Middle frontal gyrus (tissue), 1 donor: Measurements from ENCODE around the gene C2orf49.

Experiments
- DNase-seq: peaks from one replicate; pipeline ENCODE4 v3.0.0-alpha.2; 2015; ENCODE audit warnings: low spot score; ENCODE audit errors: extremely low spot score

Gene C2orf49

DNA sequence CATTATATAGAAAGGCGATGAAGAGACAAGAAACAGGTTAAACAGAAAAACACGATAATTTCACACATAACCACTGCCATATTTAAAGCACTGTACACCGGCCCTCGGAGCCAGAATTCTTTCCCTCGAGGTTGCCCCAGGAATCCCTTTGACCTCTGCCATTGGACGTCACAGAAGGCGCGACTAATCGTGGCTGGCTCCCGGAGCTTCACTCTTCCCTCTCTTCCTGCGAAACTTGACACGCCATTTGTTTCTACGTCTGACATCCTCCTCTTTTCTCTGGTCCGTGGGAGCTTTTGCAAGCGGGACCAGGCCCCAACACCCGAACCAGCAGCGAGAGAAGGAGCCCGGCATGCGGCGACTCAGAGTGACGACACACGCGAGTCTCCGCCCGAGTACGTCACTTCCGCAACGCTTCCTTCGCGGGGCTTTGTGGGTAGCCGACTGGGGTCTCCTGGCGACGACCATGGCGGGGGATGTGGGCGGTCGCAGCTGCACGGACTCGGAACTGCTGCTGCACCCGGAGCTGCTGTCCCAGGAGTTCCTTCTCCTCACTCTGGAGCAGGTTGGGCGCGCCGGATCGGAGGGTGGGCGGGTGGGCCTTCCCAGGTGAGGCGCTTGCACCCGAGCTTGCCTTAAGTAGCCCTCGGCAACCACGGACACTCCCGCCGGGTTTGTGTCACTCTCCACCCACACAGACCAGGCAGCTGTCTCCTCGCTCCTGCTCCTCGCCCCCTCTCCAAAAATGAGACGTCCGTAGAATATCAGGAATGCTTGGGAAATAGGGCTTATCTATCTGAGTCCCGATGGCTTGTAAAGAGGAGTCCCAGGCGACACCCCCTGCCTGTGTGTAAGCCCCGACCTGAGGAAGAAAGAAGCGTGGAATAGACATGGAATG, at the start of gene C2orf49:
C2orf49 (plus strand) TSS at position 419 of the 898 bp plus-strand sequence; CDS start at position 467, 48 bp downstream.
- DNase-seq, result peak; percentile 84

GRCh38 chr2:105287692-105288091, 49.6 kb upstream of the C2orf49 start:
- DNase-seq, result no peak

DNA sequence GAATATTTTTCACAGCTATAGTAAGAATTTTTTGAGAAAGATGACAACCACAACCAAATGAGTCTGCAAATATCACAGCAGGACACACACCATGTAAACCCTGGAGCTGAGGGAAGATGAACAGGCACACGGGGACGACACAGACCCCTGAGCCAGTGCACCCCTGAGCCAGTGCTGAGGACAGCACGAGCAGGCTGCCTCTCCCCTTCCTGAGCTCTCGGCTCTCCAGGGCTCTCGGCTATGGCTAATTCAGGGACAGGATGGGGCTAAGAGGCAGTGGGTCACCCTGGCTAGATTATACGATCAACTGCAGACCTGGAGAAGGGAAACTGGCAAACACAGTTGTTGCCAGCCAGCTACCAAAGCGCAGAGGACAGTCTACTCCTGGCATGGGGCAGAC, 49.2 kb upstream of the C2orf49 start:
- no peak for DNase-seq

DNA sequence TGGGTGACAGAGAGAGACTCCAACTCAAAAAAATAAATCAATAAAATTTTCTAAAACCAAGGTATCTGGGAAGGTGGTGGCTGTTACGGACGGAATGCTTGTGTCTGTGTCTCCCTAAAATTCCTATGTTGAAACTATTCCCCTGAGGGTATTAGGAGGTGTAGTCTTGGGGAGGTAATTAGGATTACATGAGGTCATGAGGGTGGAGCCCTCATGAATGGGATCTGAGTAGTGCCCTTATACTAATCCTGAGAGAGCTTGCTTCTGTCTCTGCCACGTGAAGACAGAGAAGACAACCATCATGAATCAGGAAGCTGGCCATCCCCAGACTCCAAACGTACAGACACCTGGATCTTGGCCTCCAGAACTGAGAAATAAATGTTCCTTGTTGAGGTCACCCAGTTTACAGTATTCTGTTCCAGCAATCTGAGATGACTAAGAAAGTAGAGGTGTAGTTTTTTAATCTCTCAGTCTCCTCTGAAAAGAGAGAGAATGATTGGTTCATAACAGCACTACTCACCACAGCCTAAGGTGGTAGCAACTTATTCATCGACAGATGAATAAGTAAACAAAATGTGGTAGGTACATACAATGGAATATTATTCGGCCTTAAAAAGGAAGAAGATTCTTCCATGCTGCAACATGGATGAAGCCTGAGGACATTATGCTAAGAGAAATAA, 46.2 kb upstream of the C2orf49 start:
- no peak for DNase-seq

DNA sequence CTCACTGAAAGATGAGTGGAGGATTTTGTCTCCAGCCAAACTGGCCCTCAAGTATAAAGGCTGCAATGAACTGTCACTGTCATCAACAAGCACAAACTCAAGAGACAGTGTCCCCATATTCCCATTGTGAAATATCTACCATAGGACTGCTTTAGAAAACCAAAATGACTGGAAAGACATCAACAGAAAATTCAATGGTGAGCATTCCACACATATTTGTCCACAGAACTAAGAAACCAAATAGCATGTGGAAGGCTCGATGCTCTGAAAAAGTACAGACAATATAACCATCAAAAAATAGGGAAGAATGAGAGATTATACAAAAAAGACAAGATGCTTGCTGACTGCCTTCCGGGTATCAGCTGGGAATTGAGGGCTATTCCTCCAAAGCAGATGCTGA, 45.4 kb upstream of the C2orf49 start:
- DNase-seq, result no peak

DNA sequence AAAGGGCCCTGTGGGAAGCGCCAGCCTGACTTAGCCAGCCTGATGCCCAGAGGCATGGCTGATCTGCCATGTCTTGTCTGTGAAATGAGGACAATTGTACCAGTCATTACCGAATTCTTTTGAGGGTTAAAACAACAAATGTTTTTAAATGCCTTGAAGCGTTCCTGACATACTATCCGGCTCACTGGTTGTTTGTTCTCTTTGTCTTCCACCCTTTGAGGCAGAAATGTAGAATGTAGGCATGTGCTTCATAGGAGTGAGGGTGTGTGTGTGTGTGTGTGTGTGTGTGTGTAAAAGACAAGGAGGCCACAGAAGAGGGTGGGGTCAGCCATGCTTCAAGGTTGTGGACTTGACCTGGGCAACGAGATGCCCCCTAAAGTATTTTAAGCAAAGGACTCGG, 43.3 kb upstream of the C2orf49 start:
- no peak for DNase-seq

DNA sequence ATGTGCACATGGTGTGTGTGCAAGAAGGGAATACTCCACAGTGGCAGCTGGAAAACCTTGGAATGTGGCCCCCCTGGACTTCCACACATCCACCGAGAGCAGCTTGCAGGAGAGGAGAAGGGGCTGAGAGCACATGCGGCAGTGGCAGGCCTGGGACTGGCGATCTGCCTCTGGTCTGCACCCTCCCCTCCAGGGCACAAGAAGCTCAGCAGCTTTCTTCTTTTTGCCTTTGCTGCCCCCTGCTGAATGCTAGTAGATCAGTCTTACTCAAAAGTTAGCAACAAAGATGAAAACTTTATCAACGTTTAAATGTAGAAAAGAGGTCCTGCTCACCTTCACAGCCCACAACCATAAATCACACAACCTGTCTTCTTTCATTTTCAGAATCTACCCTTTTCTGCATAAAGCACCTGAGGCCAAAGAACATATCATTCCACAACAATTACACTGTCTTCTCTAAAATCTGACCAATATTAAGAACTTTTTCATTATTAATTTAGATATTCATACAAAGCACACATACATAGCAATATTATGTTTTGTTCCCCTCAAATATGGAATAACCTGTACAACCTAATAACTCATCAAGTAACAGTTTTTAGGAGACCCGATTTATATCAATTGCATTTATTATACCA, 42.4 kb upstream of the C2orf49 start:
- DNase-seq, result peak; percentile 56

DNA sequence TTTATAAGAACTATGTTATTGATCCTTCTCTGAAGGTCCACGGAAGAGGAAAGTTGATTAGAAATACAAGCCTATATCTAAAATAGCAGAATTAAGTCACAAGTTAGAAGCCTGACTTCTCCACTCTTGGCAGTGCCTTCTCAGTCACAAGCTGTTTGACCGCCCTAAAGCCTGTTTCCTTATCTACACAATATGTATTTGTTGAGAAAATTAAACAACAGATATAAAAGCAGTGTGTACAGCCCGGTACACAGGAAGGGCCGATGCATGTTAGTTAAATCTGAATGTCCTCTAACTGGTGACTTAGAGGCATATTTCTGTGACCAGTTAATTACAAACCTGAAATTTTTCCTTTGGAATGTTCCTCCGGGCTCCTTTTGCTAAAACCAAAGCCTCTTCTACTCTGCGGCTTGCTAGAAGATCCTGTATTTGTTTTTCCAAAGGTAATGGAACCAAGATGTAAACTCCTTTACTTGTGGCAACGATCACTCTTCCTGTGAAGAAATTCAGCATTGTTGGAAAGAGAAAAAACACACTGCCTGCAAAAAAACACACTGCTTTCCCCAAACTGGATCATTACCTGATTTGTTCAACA, 41.2 kb upstream of the C2orf49 start:
- DNase-seq, result no peak

GRCh38 chr2:105297216-105297615, 40.1 kb upstream of the C2orf49 start:
- no peak for DNase-seq

- DNase-seq, result no peak
Measured at GRCh38 chr2:105298017-105298416, 39.3 kb upstream of the C2orf49 start.

GRCh38 chr2:105299290-105299689, 38.0 kb upstream of the C2orf49 start:
- no peak for DNase-seq

- no peak for DNase-seq
Measured at GRCh38 chr2:105301646-105302045, 35.7 kb upstream of the C2orf49 start.

GRCh38 chr2:105307146-105307545, 30.2 kb upstream of the C2orf49 start:
- no peak for DNase-seq

- no peak for DNase-seq
Measured at GRCh38 chr2:105307550-105307949, 29.8 kb upstream of the C2orf49 start.

GRCh38 chr2:105307962-105308361, 29.4 kb upstream of the C2orf49 start:
- DNase-seq, result no peak

GRCh38 chr2:105308382-105309146, 28.8 kb upstream of the C2orf49 start:
- DNase-seq, result no peak

DNA sequence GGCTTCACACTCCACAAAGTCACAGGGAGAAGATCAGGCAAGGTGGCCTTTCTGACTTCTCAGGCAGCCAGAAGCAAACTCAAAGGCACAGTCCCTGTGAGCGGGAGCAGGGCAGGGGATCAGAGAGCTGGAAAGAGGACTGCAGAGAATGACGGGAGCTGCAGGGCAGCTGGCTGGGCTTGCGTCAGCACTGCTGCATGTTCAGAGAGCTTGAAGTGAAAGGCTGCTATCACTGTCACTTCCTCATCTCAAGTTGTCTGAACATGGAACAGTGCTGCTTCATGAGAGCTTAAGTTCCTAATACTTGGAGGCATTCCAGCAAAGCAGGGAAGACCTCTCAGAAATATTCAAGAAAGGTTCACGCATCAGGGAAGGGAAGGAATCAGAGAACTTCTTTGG, 28.2 kb upstream of the C2orf49 start:
- no peak for DNase-seq

DNA sequence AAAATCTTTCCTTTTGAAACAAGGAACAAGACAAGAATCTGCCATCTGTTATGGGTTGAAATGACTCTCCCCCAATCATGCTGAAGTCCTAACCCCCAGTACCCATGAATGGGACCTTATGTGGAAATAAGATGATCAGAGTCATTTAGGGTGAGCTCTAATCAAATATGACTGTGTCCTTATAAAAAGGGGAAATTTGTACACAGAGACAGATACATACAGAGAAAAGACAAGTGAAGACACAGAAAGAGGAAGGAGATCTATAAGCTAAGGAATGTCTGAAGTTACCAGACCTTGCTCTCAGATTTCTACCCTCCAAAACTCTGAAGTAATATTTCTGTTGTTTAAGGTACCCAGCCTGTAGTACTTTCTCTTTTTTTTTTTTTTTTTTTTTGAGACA, 23.5 kb upstream of the C2orf49 start:
- no peak for DNase-seq

DNA sequence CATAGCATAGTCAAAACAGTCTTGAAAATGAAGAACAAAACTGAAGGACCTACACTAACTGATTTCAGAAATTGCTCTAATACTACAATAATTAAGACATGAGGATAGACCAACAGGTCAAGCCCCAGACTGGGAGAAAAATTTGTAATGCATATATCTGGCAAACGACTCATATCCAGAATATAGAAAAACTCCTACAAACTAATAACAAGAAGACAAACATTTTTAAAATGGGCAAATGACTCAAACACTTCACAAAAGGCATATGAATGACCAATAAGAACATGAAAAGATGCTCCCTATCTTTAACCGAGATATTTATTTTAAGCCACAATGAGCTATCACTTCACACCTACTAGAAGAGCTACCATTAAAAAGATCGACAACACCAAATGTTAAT, 22.0 kb upstream of the C2orf49 start:
- no peak for DNase-seq

GRCh38 chr2:105317937-105318336, 19.4 kb upstream of the C2orf49 start:
- DNase-seq, result no peak

DNA sequence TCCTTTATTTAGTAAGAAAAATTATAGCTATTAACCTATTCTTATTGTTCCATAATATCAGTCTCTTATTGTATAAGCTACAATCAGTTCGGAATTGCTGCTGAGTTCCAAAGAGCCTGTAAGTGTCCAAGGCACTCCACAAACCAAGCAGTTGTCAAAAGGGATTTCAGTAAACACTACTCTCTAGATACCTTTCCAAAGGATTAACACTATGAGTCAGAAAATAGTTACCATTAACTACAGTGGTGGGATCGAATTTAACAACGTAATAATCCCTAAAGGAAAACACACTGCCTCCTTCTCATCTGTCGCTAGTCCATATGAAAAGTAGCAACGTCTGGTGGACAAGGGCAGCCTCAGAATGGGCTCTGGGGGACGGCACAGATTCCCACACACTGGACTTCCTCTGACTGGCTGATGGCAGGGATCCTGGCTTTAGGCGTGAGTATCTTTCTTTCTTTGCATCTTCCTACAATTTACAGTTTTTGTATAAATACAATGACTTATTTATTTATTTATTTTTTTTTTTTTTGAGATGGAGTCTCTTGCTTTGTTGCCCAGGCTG, 16.6 kb upstream of the C2orf49 start:
- DNase-seq, result no peak
